Raji (cell line): ENCODE measurements around the gene LYRM4.

Source experiments
- POLR2A ChIP-seq: IDR thresholded peaks from 2 replicates; pipeline ENCODE4 v1.6.1; 2011; ENCODE audit warnings: low read depth, low read length, control low read depth; ENCODE audit not compliant: insufficient read depth

LYRM4 gene

GRCh38 chr6:5105146-5105545 lies 155.6 kb downstream of the LYRM4 start:
- TF ChIP-seq POLR2A: no peak

- TF ChIP-seq POLR2A: no peak
Observed at GRCh38 chr6:5104667-5105066, 156.1 kb downstream of the LYRM4 start.

- TF ChIP-seq POLR2A: no peak
Observed at GRCh38 chr6:5103250-5103649, 157.5 kb downstream of the LYRM4 start.

- TF ChIP-seq POLR2A: no peak
Observed at GRCh38 chr6:5102267-5102970, 158.3 kb downstream of the LYRM4 start.

GRCh38 chr6:5100806-5101205 lies 159.9 kb downstream of the LYRM4 start:
- TF ChIP-seq POLR2A: no peak

- TF ChIP-seq POLR2A: no peak
Observed at GRCh38 chr6:5099537-5099936, 161.2 kb downstream of the LYRM4 start.

GRCh38 chr6:5098501-5099270 lies 162.1 kb downstream of the LYRM4 start:
- TF ChIP-seq POLR2A: no peak

GRCh38 chr6:5096482-5096881 lies 164.3 kb downstream of the LYRM4 start:
- no peak for TF ChIP-seq POLR2A

- TF ChIP-seq POLR2A: no peak
Observed at GRCh38 chr6:5095236-5095635, 165.5 kb downstream of the LYRM4 start.

GRCh38 chr6:5094327-5094726 lies 166.4 kb downstream of the LYRM4 start:
- TF ChIP-seq POLR2A: no peak

GRCh38 chr6:5093231-5094015 lies 167.3 kb downstream of the LYRM4 start:
- no peak for TF ChIP-seq POLR2A

GRCh38 chr6:5091210-5092069 lies 169.3 kb downstream of the LYRM4 start:
- TF ChIP-seq POLR2A: no peak

- no peak for TF ChIP-seq POLR2A
Observed at GRCh38 chr6:5090603-5091002, 170.1 kb downstream of the LYRM4 start.

- no peak for TF ChIP-seq POLR2A
Observed at GRCh38 chr6:5089481-5090438, 171.0 kb downstream of the LYRM4 start.

GRCh38 chr6:5088780-5089179 lies 172.0 kb downstream of the LYRM4 start:
- no peak for TF ChIP-seq POLR2A
